Measurements from ENCODE around the gene SCN3B. TPM values are rescaled to one million over a fixed set of nuclear protein-coding genes. Genes with fewer than 3 reads are reported as not detected.

SCN3B gene
- total and polyA plus RNA-seq, 4 donors, result 0.05 to 0.17 (median 0.05) TPM; not detected in 1

DNA sequence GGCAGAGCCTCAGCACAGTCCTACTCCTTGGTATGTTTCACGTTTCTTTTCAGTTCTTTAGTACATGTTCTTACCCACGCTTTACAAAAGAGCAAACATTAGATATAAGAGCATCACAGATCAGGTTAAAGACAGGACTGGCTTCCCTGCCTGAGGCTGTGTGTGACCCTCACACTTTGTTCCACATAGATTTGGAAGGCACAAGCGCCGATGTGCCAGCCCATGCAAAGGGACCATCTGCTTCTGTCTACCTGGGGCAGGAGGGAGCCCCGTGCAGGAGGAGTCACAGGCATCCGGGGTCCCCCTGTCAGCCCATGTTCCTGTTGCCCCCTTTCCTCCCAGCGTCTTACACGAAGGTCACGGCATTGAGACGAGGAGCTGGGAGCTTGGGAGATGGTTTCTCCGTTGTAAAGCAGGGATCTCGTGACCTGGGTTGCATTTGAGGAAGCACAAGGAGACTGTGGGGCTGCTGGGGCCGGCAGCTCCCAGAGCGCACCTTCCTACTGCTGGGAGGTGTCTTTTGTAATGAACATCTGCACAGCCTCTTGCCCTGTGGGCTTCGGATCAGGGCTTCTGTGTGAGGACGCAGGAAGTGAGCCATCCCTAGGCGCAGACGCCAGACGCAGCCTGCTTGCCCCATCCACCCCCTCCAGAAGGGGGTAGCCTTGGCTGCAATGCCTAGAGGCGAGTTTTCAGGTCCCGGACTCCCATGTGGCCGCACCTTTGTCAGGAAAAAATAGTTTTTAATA, 72.6 kb downstream of the SCN3B start:
- no peak for DNase-seq (ENCODE audit: low spot score)
- H3K36me3 ChIP-seq (ENCODE audit: control insufficient read depth in 4 of 4, insufficient read depth in 3 of 4, low read depth in 1 of 4, low read length in 3 of 4), result no peaks in the 10 kb centered on the region
- no peak overlapping the region for H3K9ac ChIP-seq (ENCODE audit: low read depth in 1 of 2, low read length in 2 of 2)
- no peak overlapping the region for H3K27ac ChIP-seq (ENCODE audit: low read depth in 1 of 2, low read length in 2 of 2)
- TF ChIP-seq, protein P1, sequence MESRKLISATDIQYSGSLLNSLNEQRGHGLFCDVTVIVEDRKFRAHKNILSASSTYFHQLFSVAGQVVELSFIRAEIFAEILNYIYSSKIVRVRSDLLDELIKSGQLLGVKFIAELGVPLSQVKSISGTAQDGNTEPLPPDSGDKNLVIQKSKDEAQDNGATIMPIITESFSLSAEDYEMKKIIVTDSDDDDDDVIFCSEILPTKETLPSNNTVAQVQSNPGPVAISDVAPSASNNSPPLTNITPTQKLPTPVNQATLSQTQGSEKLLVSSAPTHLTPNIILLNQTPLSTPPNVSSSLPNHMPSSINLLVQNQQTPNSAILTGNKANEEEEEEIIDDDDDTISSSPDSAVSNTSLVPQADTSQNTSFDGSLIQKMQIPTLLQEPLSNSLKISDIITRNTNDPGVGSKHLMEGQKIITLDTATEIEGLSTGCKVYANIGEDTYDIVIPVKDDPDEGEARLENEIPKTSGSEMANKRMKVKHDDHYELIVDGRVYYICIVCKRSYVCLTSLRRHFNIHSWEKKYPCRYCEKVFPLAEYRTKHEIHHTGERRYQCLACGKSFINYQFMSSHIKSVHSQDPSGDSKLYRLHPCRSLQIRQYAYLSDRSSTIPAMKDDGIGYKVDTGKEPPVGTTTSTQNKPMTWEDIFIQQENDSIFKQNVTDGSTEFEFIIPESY (IDR thresholded peaks at IDR 0.05), result no peak
- no peak for TF ChIP-seq EGR1 (IDR thresholded peaks at IDR 0.05; ENCODE audit: low read depth in 2 of 2)
- no peak for TF ChIP-seq GABPA (IDR thresholded peaks at IDR 0.05 in 1 of 2, conservative IDR thresholded peaks at IDR 0.05 in 1 of 2)
- TF ChIP-seq HNF4G (IDR thresholded peaks at IDR 0.05), result no peak
- TF ChIP-seq TAF1 (conservative IDR thresholded peaks at IDR 0.05), result no peak
- TF ChIP-seq, protein P2, sequence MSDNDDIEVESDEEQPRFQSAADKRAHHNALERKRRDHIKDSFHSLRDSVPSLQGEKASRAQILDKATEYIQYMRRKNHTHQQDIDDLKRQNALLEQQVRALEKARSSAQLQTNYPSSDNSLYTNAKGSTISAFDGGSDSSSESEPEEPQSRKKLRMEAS (IDR thresholded peaks at IDR 0.05), result no peak
- TF ChIP-seq NR2F2 (IDR thresholded peaks at IDR 0.05), result no peak
- TF ChIP-seq FOXA1 (IDR thresholded peaks at IDR 0.05), result no peak
- TF ChIP-seq, protein P3, sequence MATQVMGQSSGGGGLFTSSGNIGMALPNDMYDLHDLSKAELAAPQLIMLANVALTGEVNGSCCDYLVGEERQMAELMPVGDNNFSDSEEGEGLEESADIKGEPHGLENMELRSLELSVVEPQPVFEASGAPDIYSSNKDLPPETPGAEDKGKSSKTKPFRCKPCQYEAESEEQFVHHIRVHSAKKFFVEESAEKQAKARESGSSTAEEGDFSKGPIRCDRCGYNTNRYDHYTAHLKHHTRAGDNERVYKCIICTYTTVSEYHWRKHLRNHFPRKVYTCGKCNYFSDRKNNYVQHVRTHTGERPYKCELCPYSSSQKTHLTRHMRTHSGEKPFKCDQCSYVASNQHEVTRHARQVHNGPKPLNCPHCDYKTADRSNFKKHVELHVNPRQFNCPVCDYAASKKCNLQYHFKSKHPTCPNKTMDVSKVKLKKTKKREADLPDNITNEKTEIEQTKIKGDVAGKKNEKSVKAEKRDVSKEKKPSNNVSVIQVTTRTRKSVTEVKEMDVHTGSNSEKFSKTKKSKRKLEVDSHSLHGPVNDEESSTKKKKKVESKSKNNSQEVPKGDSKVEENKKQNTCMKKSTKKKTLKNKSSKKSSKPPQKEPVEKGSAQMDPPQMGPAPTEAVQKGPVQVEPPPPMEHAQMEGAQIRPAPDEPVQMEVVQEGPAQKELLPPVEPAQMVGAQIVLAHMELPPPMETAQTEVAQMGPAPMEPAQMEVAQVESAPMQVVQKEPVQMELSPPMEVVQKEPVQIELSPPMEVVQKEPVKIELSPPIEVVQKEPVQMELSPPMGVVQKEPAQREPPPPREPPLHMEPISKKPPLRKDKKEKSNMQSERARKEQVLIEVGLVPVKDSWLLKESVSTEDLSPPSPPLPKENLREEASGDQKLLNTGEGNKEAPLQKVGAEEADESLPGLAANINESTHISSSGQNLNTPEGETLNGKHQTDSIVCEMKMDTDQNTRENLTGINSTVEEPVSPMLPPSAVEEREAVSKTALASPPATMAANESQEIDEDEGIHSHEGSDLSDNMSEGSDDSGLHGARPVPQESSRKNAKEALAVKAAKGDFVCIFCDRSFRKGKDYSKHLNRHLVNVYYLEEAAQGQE (IDR thresholded peaks at IDR 0.05), result no peak
- no peak for TF ChIP-seq YY1 (IDR thresholded peaks at IDR 0.05)
- no peak for TF ChIP-seq RAD21 (IDR thresholded peaks at IDR 0.05)
- no peak for TF ChIP-seq JUND (IDR thresholded peaks at IDR 0.05)
- no peak for TF ChIP-seq SP1 (IDR thresholded peaks at IDR 0.05)
- TF ChIP-seq, protein P4, sequence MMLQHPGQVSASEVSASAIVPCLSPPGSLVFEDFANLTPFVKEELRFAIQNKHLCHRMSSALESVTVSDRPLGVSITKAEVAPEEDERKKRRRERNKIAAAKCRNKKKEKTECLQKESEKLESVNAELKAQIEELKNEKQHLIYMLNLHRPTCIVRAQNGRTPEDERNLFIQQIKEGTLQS (IDR thresholded peaks at IDR 0.05), result no peak
- TF ChIP-seq, protein P5, sequence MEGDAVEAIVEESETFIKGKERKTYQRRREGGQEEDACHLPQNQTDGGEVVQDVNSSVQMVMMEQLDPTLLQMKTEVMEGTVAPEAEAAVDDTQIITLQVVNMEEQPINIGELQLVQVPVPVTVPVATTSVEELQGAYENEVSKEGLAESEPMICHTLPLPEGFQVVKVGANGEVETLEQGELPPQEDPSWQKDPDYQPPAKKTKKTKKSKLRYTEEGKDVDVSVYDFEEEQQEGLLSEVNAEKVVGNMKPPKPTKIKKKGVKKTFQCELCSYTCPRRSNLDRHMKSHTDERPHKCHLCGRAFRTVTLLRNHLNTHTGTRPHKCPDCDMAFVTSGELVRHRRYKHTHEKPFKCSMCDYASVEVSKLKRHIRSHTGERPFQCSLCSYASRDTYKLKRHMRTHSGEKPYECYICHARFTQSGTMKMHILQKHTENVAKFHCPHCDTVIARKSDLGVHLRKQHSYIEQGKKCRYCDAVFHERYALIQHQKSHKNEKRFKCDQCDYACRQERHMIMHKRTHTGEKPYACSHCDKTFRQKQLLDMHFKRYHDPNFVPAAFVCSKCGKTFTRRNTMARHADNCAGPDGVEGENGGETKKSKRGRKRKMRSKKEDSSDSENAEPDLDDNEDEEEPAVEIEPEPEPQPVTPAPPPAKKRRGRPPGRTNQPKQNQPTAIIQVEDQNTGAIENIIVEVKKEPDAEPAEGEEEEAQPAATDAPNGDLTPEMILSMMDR (IDR thresholded peaks at IDR 0.05; ENCODE audit: low read depth, low read length, missing input control), result no peak
- TF ChIP-seq RXRA (IDR thresholded peaks at IDR 0.05), result no peak
- H3K27me3 ChIP-seq (ENCODE audit: control insufficient read depth in 4 of 4, insufficient read depth in 4 of 4, low read length in 3 of 4), result no peaks in the 10 kb centered on the region
- no peak overlapping the region for H3K4me3 ChIP-seq (ENCODE audit: low read depth in 1 of 3, low read length in 3 of 3)
- no peaks in the 10 kb centered on the region for H3K9me3 ChIP-seq (ENCODE audit: control insufficient read depth in 4 of 4, low read length in 3 of 4)
- peaks cover 0 to 3% (median 0%) of the 10 kb centered on the region in 4 donors for H3K4me1 ChIP-seq (ENCODE audit: control insufficient read depth in 4 of 4, insufficient read depth in 4 of 4, low read length in 3 of 4)
- 83% methylated on average over 22 of the region's 22 CpGs for WGBS

Measured in liver (tissue), 9 donors.